Measurements from ENCODE around the gene ITGB1.

Gene ITGB1

GRCh38 chr10:32939296-32940111 is 18.5 kb downstream of the ITGB1 start:
- Histone ChIP-seq H2AFZ (ENCODE audit: low read depth) (no peak overlapping the region), H4K20me1 (ENCODE audit: insufficient read depth) (no peaks in the 10 kb centered on the region), H3K4me2 (no peak overlapping the region), H3K27me3 (ENCODE audit: insufficient read depth, low read depth) (no peaks in the 10 kb centered on the region), H3K4me1 (ENCODE audit: low read depth, poor library complexity, severe bottlenecking) (no peaks in the 10 kb centered on the region), H3K4me3 (IDR thresholded peaks at IDR 0.05; ENCODE audit: insufficient read depth, low read depth, low read length) (no peak overlapping the region), H3K27ac (no peak overlapping the region), H3K9ac (no peak overlapping the region), H3K79me2 (ENCODE audit: insufficient read depth, low read depth) (peaks cover 18% of the 10 kb centered on the region), H3K36me3 (ENCODE audit: insufficient read depth) (no peaks in the 10 kb centered on the region; the same call in 1 of the 2 replicates)
- no peak for TF ChIP-seq CTCF (conservative IDR thresholded peaks at IDR 0.05; ENCODE audit: low read depth, low read length)

- TF ChIP-seq CTCF (conservative IDR thresholded peaks at IDR 0.05; ENCODE audit: low read depth, low read length) = no peak
- no peak overlapping the region for H3K4me2 ChIP-seq
- no peaks in the 10 kb centered on the region for H4K20me1 ChIP-seq (ENCODE audit: insufficient read depth)
- no peak overlapping the region for H3K9ac ChIP-seq
- no peaks in the 10 kb centered on the region; the same call in 1 of the 2 replicates for H3K36me3 ChIP-seq (ENCODE audit: insufficient read depth)
- no peak overlapping the region for H3K4me3 ChIP-seq (IDR thresholded peaks at IDR 0.05; ENCODE audit: insufficient read depth, low read depth, low read length)
- H3K79me2 ChIP-seq (ENCODE audit: insufficient read depth, low read depth) = peaks cover 18% of the 10 kb centered on the region
- H3K27ac ChIP-seq = no peak overlapping the region
- no peak overlapping the region for H2AFZ ChIP-seq (ENCODE audit: low read depth)
- H3K4me1 ChIP-seq (ENCODE audit: low read depth, poor library complexity, severe bottlenecking) = no peaks in the 10 kb centered on the region
- H3K27me3 ChIP-seq (ENCODE audit: insufficient read depth, low read depth) = no peaks in the 10 kb centered on the region
These were observed 19.4 kb downstream of the ITGB1 start for GRCh38 chr10:32938554-32939061.

GRCh38 chr10:32937911-32938424 is 20.1 kb downstream of the ITGB1 start:
- H3K79me2 ChIP-seq (ENCODE audit: insufficient read depth, low read depth) = peaks cover 18% of the 10 kb centered on the region
- no peak for TF ChIP-seq CTCF (conservative IDR thresholded peaks at IDR 0.05; ENCODE audit: low read depth, low read length)
- no peaks in the 10 kb centered on the region for H3K27me3 ChIP-seq (ENCODE audit: insufficient read depth, low read depth)
- no peaks in the 10 kb centered on the region for H3K4me1 ChIP-seq (ENCODE audit: low read depth, poor library complexity, severe bottlenecking)
- H3K27ac ChIP-seq = no peak overlapping the region
- no peak overlapping the region for H3K4me2 ChIP-seq
- H3K36me3 ChIP-seq (ENCODE audit: insufficient read depth) = no peaks in the 10 kb centered on the region; the same call in 1 of the 2 replicates
- H2AFZ ChIP-seq (ENCODE audit: low read depth) = no peak overlapping the region
- no peak overlapping the region for H3K9ac ChIP-seq
- H3K4me3 ChIP-seq (IDR thresholded peaks at IDR 0.05; ENCODE audit: insufficient read depth, low read depth, low read length) = no peak overlapping the region
- no peaks in the 10 kb centered on the region for H4K20me1 ChIP-seq (ENCODE audit: insufficient read depth)

GRCh38 chr10:32932225-32932729 is 25.8 kb downstream of the ITGB1 start:
- Histone ChIP-seq H3K79me2 (ENCODE audit: insufficient read depth, low read depth) (peaks cover 9% of the 10 kb centered on the region; the same call in 1 of the 2 replicates), H3K27ac (no peak overlapping the region)

More at GRCh38 chr10:32932225-32932729, 25.8 kb downstream of the ITGB1 start:
- Histone ChIP-seq H3K4me3 (IDR thresholded peaks at IDR 0.05; ENCODE audit: insufficient read depth, low read depth, low read length) (no peak overlapping the region), H3K4me1 (ENCODE audit: low read depth, poor library complexity, severe bottlenecking) (peaks cover 24% of the 10 kb centered on the region), H3K27me3 (ENCODE audit: insufficient read depth, low read depth) (no peaks in the 10 kb centered on the region), H3K9ac (no peak overlapping the region), H3K4me2 (no peak overlapping the region), H3K36me3 (ENCODE audit: insufficient read depth) (no peaks in the 10 kb centered on the region; the same call in 1 of the 2 replicates), H2AFZ (ENCODE audit: low read depth) (no peak overlapping the region), H4K20me1 (ENCODE audit: insufficient read depth) (no peaks in the 10 kb centered on the region)
- TF ChIP-seq CTCF (conservative IDR thresholded peaks at IDR 0.05; ENCODE audit: low read depth, low read length) = no peak
